K562 (cell line): ENCODE data around the gene TM7SF2. TPM values are rescaled to one million over a fixed set of nuclear protein-coding genes. Genes with fewer than 3 reads are reported as not detected.

Experiments used
- AFF4 ChIP-seq: sonication (generic); formaldehyde crosslinking; IDR thresholded peaks from 2 replicates; pipeline ENCODE4 v1.8.0; 2023; ENCODE audit warnings: mild to moderate bottlenecking, missing genetic modification reagents
- ARID3B ChIP-seq: fragments of 250-450 bp; sonication (Bioruptor Pico); IDR thresholded peaks from 2 replicates; pipeline ENCODE4 v1.4.0; 2020; ENCODE audit warnings: borderline replicate concordance
- BRF1 ChIP-seq: IDR thresholded peaks from 3 replicates; pipeline ENCODE4 v1.6.1; 2011; ENCODE audit warnings: borderline replicate concordance, mild to moderate bottlenecking; ENCODE audit not compliant: insufficient read length; ENCODE audit errors: extremely low read depth
- CBX5 ChIP-seq: IDR thresholded peaks from 2 replicates; pipeline ENCODE4 v1.6.1; 2014; ENCODE audit warnings: low read depth, borderline replicate concordance
- DPF2 ChIP-seq: fragments of 450-650 bp; IDR thresholded peaks from 2 replicates; pipeline ENCODE4 v1.6.1; 2016
- EHMT2 ChIP-seq: fragments of 450-650 bp; IDR thresholded peaks from 2 replicates; pipeline ENCODE4 v1.6.1; 2018; ENCODE audit warnings: antibody characterized with exemption
- ELK1 ChIP-seq: sonication (generic); formaldehyde crosslinking; IDR thresholded peaks from 2 replicates; pipeline ENCODE4 v1.8.1; 2022; ENCODE audit warnings: missing genetic modification reagents
- ETV1 ChIP-seq: fragments of 450-650 bp; conservative IDR thresholded peaks from 2 replicates; pipeline ENCODE4 v1.6.1; 2016; ENCODE audit warnings: missing genetic modification characterization, control low read depth, low read depth, missing compliant biosample characterization
- ETV6 ChIP-seq, 3 experiments: fragments of 150-350 bp in 1 of 3; sonication (generic) in 1 of 3; formaldehyde crosslinking in 1 of 3; IDR thresholded peaks; 2 replicates each; pipeline versions ENCODE4 v1.6.1 to v1.8.0; 2014 to 2022; ENCODE audit warnings: borderline replicate concordance in 2 of 3, low read depth in 2 of 3, antibody characterized with exemption in 1 of 3, low read length in 1 of 3, mild to moderate bottlenecking in 1 of 3, missing genetic modification reagents in 1 of 3
- FOXJ3 ChIP-seq: sonication (generic); formaldehyde crosslinking; IDR thresholded peaks from 2 replicates; pipeline ENCODE4 v1.4.0; 2020; ENCODE audit warnings: mild to moderate bottlenecking, missing genetic modification reagents
- IRF2 ChIP-seq: sonication (generic); formaldehyde crosslinking; IDR thresholded peaks from 2 replicates; pipeline ENCODE4 v1.8.1; 2022; ENCODE audit warnings: mild to moderate bottlenecking, missing genetic modification reagents
- KLF6 ChIP-seq: fragments of 250-450 bp; sonication (Bioruptor Pico); IDR thresholded peaks from 2 replicates; pipeline ENCODE4 v1.4.0; 2020; ENCODE audit warnings: mild to moderate bottlenecking, moderate library complexity, borderline replicate concordance
- POLR3A ChIP-seq: IDR thresholded peaks from 2 replicates; pipeline ENCODE4 v1.6.1; 2011; ENCODE audit warnings: borderline replicate concordance, mild to moderate bottlenecking, moderate library complexity; ENCODE audit not compliant: insufficient read length, insufficient read depth; ENCODE audit errors: extremely low read depth
- PTTG1 ChIP-seq: fragments of 450-650 bp; IDR thresholded peaks from 2 replicates; pipeline ENCODE4 v1.6.1; 2016; ENCODE audit warnings: low read depth, mild to moderate bottlenecking, missing genetic modification characterization, missing compliant biosample characterization
- SMAD3 ChIP-seq: fragments of 450-650 bp; formaldehyde crosslinking; conservative IDR thresholded peaks from 2 replicates; pipeline ENCODE4 v1.4.0; 2020; ENCODE audit warnings: mild to moderate bottlenecking
- TAL1 ChIP-seq: fragments of 450-650 bp; IDR thresholded peaks from 2 replicates; pipeline ENCODE4 v1.6.1; 2016; ENCODE audit warnings: mild to moderate bottlenecking
- THRAP3 ChIP-seq: fragments of 450-650 bp; IDR thresholded peaks from 2 replicates; pipeline ENCODE4 v1.6.1; 2016; ENCODE audit warnings: mild to moderate bottlenecking, inconsistent platforms, borderline replicate concordance
- TSC22D4 ChIP-seq: fragments of 450-650 bp; IDR thresholded peaks from 2 replicates; pipeline ENCODE4 v1.6.1; 2016; ENCODE audit warnings: missing genetic modification characterization, missing biosample characterization, control low read depth
- ZNF121 ChIP-seq: sonication (generic); formaldehyde crosslinking; conservative IDR thresholded peaks from 2 replicates; pipeline ENCODE4 v1.8.0; 2022; ENCODE audit warnings: missing genetic modification reagents
- ZNF408 ChIP-seq: fragments of 250-450 bp; sonication (Bioruptor Pico); IDR thresholded peaks from 2 replicates; pipeline ENCODE4 v1.4.0; 2020; ENCODE audit warnings: low read depth, mild to moderate bottlenecking, moderate library complexity
- ZNF431 ChIP-seq: sonication (generic); formaldehyde crosslinking; IDR thresholded peaks from 2 replicates; pipeline ENCODE4 v1.8.0; 2022; ENCODE audit warnings: mild to moderate bottlenecking, missing genetic modification reagents
- ZNF75A ChIP-seq: fragments of 450-650 bp; formaldehyde crosslinking; IDR thresholded peaks from 2 replicates; pipeline ENCODE4 v1.4.0; 2020; ENCODE audit warnings: mild to moderate bottlenecking
- ZNF780A ChIP-seq: fragments of 250-450 bp; sonication (Bioruptor Pico); IDR thresholded peaks from 2 replicates; pipeline ENCODE4 v1.5.0; 2021; ENCODE audit warnings: mild to moderate bottlenecking
- polyA plus RNA-seq, 8 experiments: library from polyadenylated mRNA; depleted of rRNA in 4 of 8; stranded (reverse) in 5 of 8; unstranded in 3 of 8; fragments of >200 nt; fragmentation: Nextera tagmentation in 2 of 8; fragmentation: Illumina TruSeq in 1 of 8; extraction: Ambion mirVana in 2 of 8; extraction: Trizol in 1 of 8; gene quantifications; 2 replicates each; pipeline versions ENCODE4 v1.2.1 to v1.2.3, GENCODE V29; 2011 to 2014; ENCODE audit warnings: inconsistent platforms in 1 of 8, missing spikeins in 1 of 8
- total RNA-seq, 7 experiments: library from RNA; depleted of rRNA in 6 of 7; stranded (reverse); fragments of >200 nt in 6 of 7; fragmentation: Illumina TruSeq in 2 of 7; extraction: Trizol in 2 of 7; gene quantifications; 2 replicates each; pipeline versions ENCODE4 v1.2.1 to v1.2.3, GENCODE V29; 2011 to 2021; ENCODE audit warnings: low replicate concordance in 1 of 7

TM7SF2 gene
- total and polyA plus RNA-seq, 9 of the 15 experiments (the other 6 are each of a cell fraction or from before 2014, with no cell fraction given) = 1.2 to 22.0 (median 14.3) TPM

GRCh38 chr11:65112546-65113360 is 1.1 kb downstream of the TM7SF2 start (continued):
- TF ChIP-seq ARID3B (CRISPR knock-in tag) = no peak
- no peak for TF ChIP-seq THRAP3
- no peak for TF ChIP-seq TAL1
- no peak for TF ChIP-seq FOXJ3 (CRISPR knock-in tag)
- no peak for TF ChIP-seq TSC22D4 (tag)
- no peak for TF ChIP-seq ZNF431 (CRISPR knock-in tag)
- no peak for TF ChIP-seq ZNF408
- no peak for TF ChIP-seq KLF6
- no peak for TF ChIP-seq ELK1
- TF ChIP-seq DPF2 = no peak
- no peak for TF ChIP-seq BRF1
- no peak for TF ChIP-seq SMAD3 (CRISPR knock-in tag)
- no peak for TF ChIP-seq ZNF75A (CRISPR knock-in tag)
- peak; percentile 80 for TF ChIP-seq AFF4
- no peak for TF ChIP-seq POLR3A
- TF ChIP-seq CBX5 = no peak
- no peak for TF ChIP-seq EHMT2
- no peak for TF ChIP-seq PTTG1
- no peak for TF ChIP-seq ETV6 (IDR thresholded peaks at IDR 0.05; ENCODE audit: borderline replicate concordance in 1 of 2, low read depth in 2 of 2, low read length in 1 of 2)
- no peak; the same call in 1 of the 2 replicates for TF ChIP-seq ETV6 (CRISPR knock-in tag; IDR thresholded peaks at IDR 0.05; ENCODE audit: borderline replicate concordance)
- TF ChIP-seq ZNF121 (CRISPR knock-in tag) = no peak
- TF ChIP-seq ETV1 (tag) = no peak
- no peak for TF ChIP-seq ZNF780A (CRISPR knock-in tag)
- no peak for TF ChIP-seq IRF2 (CRISPR knock-in tag)
